CD14-positive monocyte (primary cell): ENCODE results near the gene OPTC. TPM values are rescaled to one million over a fixed set of nuclear protein-coding genes. Genes with fewer than 3 reads are reported as not detected.
A peak's percentile ranks its signal among the peaks of the same experiment; 100 is the strongest.
"Not testable (repeated sequence)": the region's sequence is repeated elsewhere in the genome, so short reads cannot be mapped to it uniquely, and the experiment has no call there.

ENCODE experiments used
- DNase-seq, 3 donors: peaks; one replicate each; pipeline ENCODE4 v3.0.0-alpha.2; 2011 to 2022
- H2AFZ ChIP-seq: 2 replicates; pipeline ENCODE4 v1.6.0; 2012; ENCODE audit warnings: mild to moderate bottlenecking, low read depth, low read length, inconsistent platforms; ENCODE audit not compliant: insufficient read depth, poor library complexity, severe bottlenecking
- H3K27ac ChIP-seq, 2 donors: 1 replicate in 1 of 2; 2 replicates in 1 of 2; pipeline ENCODE4 v1.5.1; 2012 to 2013; ENCODE audit warnings: low read length in 2 of 2, control low read depth in 1 of 2, inconsistent platforms in 1 of 2, low read depth in 1 of 2, mild to moderate bottlenecking in 1 of 2
- H3K27me3 ChIP-seq, 2 donors: one replicate each; pipeline versions ENCODE4 v1.6.0 to v1.6.1; 2011 to 2013; ENCODE audit warnings: low read length in 2 of 2; ENCODE audit not compliant: control insufficient read depth in 2 of 2, insufficient read depth in 2 of 2
- H3K36me3 ChIP-seq, 2 donors: replicated peaks in 1 of 2; 1 replicate in 1 of 2; 2 replicates in 1 of 2; pipeline versions ENCODE4 v1.5.1 to v1.6.1; 2012 to 2013; ENCODE audit warnings: low read length in 2 of 2, control low read depth in 1 of 2, inconsistent platforms in 1 of 2, mild to moderate bottlenecking in 1 of 2; ENCODE audit not compliant: insufficient read depth in 2 of 2, control insufficient read depth in 1 of 2
- H3K4me1 ChIP-seq, 2 donors: 1 replicate in 1 of 2; 2 replicates in 1 of 2; pipeline versions ENCODE4 v1.5.1 to v1.6.1; 2012 to 2013; ENCODE audit warnings: low read length in 2 of 2, control low read depth in 1 of 2, inconsistent platforms in 1 of 2, mild to moderate bottlenecking in 1 of 2, moderate library complexity in 1 of 2; ENCODE audit not compliant: insufficient read depth in 2 of 2, control insufficient read depth in 1 of 2
- H3K4me2 ChIP-seq: replicated peaks from 2 replicates; pipeline ENCODE3; 2012; ENCODE audit warnings: low read length, moderate library complexity, mild to moderate bottlenecking; ENCODE audit not compliant: poor library complexity, severe bottlenecking; ENCODE audit errors: extremely low read depth
- H3K4me3 ChIP-seq, 3 experiments: fragments of 200-600 bp in 1 of 3; sonication (generic) in 1 of 3; replicated peaks in 1 of 3; 1 replicate in 2 of 3; 2 replicates in 1 of 3; pipeline ENCODE4 v1.5.1; 2011 to 2013; ENCODE audit warnings: low read length in 3 of 3, mild to moderate bottlenecking in 3 of 3, control low read depth in 2 of 3, low read depth in 2 of 3, inconsistent platforms in 1 of 3, moderate library complexity in 1 of 3
- H3K79me2 ChIP-seq: 2 replicates; pipeline ENCODE4 v1.6.0; 2012; ENCODE audit warnings: mild to moderate bottlenecking, control low read depth, inconsistent platforms, low read length, moderate library complexity; ENCODE audit not compliant: insufficient read depth
- H3K9ac ChIP-seq: 2 replicates; pipeline ENCODE4 v1.6.0; 2017; ENCODE audit warnings: low read length, mild to moderate bottlenecking; ENCODE audit not compliant: insufficient read depth, poor library complexity, severe bottlenecking
- H3K9me3 ChIP-seq, 2 donors: replicated peaks in 1 of 2; 1 replicate in 1 of 2; 2 replicates in 1 of 2; pipeline versions ENCODE4 v1.5.1 to v1.6.1; 2012 to 2013; ENCODE audit warnings: low read length in 2 of 2, control low read depth in 1 of 2; ENCODE audit not compliant: control insufficient read depth in 1 of 2, insufficient read depth in 1 of 2
- H4K20me1 ChIP-seq: 2 replicates; pipeline ENCODE4 v1.6.0; 2012; ENCODE audit warnings: mild to moderate bottlenecking, low read length, control low read depth, moderate library complexity; ENCODE audit not compliant: insufficient read depth
- H3K27ac Mint-ChIP-seq, 7 donors: one replicate each; pipeline ENCODE4 v1.8.0; 2020; ENCODE audit warnings: mild to moderate bottlenecking in 7 of 7, mixed read lengths in 7 of 7, moderate library complexity in 6 of 7, inconsistent platforms in 2 of 7
- H3K27me3 Mint-ChIP-seq, 3 donors: one replicate each; pipeline ENCODE4 v1.8.0; 2021 to 2022; ENCODE audit warnings: low read depth in 3 of 3, mild to moderate bottlenecking in 3 of 3, mixed read lengths in 3 of 3, moderate library complexity in 3 of 3, inconsistent platforms in 1 of 3
- H3K36me3 Mint-ChIP-seq, 2 donors: one replicate each; pipeline ENCODE4 v1.8.0; 2020; ENCODE audit warnings: mixed read lengths in 2 of 2, inconsistent platforms in 1 of 2, mild to moderate bottlenecking in 1 of 2
- H3K4me1 Mint-ChIP-seq: one replicate; pipeline ENCODE4 v1.8.0; 2020; ENCODE audit warnings: mild to moderate bottlenecking, mixed read lengths
- H3K4me3 Mint-ChIP-seq, 2 donors: one replicate each; pipeline ENCODE4 v1.8.0; 2020; ENCODE audit warnings: mild to moderate bottlenecking in 2 of 2, mixed read lengths in 2 of 2, moderate library complexity in 1 of 2
- H3K9me3 Mint-ChIP-seq, 7 donors: one replicate each; pipeline ENCODE4 v1.8.0; 2020 to 2022; ENCODE audit warnings: mixed read lengths in 7 of 7, mild to moderate bottlenecking in 6 of 7, moderate library complexity in 6 of 7, inconsistent platforms in 2 of 7
- WGBS: methylation state at CpG from one replicate; pipeline ENCODE4 v1.1.5; 2013; ENCODE audit warnings: missing lambda C conversion rate; ENCODE audit not compliant: insufficient coverage; 5-methylcytosine and 5-hydroxymethylcytosine counted together
- intact Hi-C, 2 donors: fragments of 100-400 bp; cut with micrococcal nuclease; formaldehyde crosslinking; loops; one replicate each; pipeline versions ENCODE4 v1.15.0 to v1.15.1; 2023
- polyA plus RNA-seq, 3 donors: library from polyadenylated mRNA; depleted of rRNA in 1 of 3; unstranded in 2 of 3; stranded (reverse) in 1 of 3; fragments of 300-500 nt in 2 of 3; fragments of >200 nt in 1 of 3; fragmentation: Illumina TruSeq in 2 of 3; gene quantifications; 1 replicate in 2 of 3; 2 replicates in 1 of 3; pipeline ENCODE4 v1.2.3, GENCODE V29; 2012 to 2021
- TF ChIP-seq, protein P1 (sequence below): fragments of 200-600 bp; IDR thresholded peaks from one replicate; pipeline ENCODE4 v1.8.0; 2022; ENCODE audit warnings: antibody characterized with exemption, mild to moderate bottlenecking

The OPTC gene
- polyA plus RNA-seq, 3 donors, result not detected

GRCh38 chr1:203465948-203466347, 28.0 kb upstream of the OPTC start:
- DNase-seq, result no peak
- H3K4me1 Mint-ChIP-seq, result peaks cover 8% of the 10 kb centered on the region
- TF ChIP-seq, protein P1, sequence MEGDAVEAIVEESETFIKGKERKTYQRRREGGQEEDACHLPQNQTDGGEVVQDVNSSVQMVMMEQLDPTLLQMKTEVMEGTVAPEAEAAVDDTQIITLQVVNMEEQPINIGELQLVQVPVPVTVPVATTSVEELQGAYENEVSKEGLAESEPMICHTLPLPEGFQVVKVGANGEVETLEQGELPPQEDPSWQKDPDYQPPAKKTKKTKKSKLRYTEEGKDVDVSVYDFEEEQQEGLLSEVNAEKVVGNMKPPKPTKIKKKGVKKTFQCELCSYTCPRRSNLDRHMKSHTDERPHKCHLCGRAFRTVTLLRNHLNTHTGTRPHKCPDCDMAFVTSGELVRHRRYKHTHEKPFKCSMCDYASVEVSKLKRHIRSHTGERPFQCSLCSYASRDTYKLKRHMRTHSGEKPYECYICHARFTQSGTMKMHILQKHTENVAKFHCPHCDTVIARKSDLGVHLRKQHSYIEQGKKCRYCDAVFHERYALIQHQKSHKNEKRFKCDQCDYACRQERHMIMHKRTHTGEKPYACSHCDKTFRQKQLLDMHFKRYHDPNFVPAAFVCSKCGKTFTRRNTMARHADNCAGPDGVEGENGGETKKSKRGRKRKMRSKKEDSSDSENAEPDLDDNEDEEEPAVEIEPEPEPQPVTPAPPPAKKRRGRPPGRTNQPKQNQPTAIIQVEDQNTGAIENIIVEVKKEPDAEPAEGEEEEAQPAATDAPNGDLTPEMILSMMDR, result no peak
- H3K9me3 Mint-ChIP-seq, result no peaks in the 10 kb centered on the region
- no peak overlapping the region for H2AFZ ChIP-seq
- no peaks in the 10 kb centered on the region for H3K79me2 ChIP-seq
- H3K27me3 ChIP-seq, result no peaks in the 10 kb centered on the region
- intact Hi-C loops, result no loop called here
- H4K20me1 ChIP-seq, result no peaks in the 10 kb centered on the region
- H3K27ac ChIP-seq, result no peak overlapping the region
- no peak overlapping the region for H3K9ac ChIP-seq
- no peak overlapping the region for H3K4me3 ChIP-seq
- peaks cover 6 to 17% (median 11%) of the 10 kb centered on the region in 3 donors for H3K27me3 Mint-ChIP-seq
- H3K36me3 ChIP-seq, result no peaks in the 10 kb centered on the region
- H3K4me3 Mint-ChIP-seq, result no peak overlapping the region
- H3K4me1 ChIP-seq, result no peaks in the 10 kb centered on the region
- H3K4me2 ChIP-seq, result no peak overlapping the region
- H3K9me3 ChIP-seq, result no peaks in the 10 kb centered on the region
- no peaks in the 10 kb centered on the region for H3K36me3 Mint-ChIP-seq
- WGBS, result 57% methylated on average over 5 of the region's 7 CpGs
- H3K27ac Mint-ChIP-seq, result peak overlapping the region in 1 of 7 donors; percentile 16

DNA sequence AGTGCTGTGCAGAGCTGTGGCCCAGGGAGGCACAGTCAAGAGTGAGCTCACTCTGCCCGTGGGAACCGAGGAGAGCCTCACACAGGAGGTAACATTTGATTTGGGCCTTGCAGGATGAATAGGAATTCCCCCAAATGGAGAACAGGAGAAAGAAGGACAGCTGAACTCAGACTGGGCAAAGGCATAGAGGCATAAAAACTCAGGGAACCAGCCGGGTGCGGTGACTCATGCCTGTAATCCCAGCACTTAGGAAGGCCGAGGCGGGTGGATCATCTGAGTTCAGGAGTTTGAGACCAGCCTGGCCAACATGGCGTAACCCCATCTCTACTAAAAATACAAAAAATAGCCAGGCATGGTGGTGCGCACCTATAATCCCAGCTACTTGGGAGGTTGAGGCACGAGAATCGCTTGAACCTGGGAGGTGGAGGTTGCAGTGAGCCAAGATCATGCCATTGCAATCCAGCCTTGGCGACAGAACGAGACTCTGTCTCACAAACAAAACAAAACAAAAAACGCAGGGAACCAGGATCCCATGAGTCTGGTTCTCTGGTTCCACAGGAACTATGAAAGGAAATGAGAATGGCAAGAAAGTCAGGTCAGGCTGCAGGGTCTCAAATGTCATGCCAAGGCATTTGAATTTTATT, 26.9 kb upstream of the OPTC start:
- H3K4me1 Mint-ChIP-seq, H3K4me3 ChIP-seq, H3K36me3 ChIP-seq, H3K27me3 ChIP-seq, intact Hi-C loops, H3K9ac ChIP-seq, H3K9me3 ChIP-seq, H3K79me2 ChIP-seq, DNase-seq, H3K36me3 Mint-ChIP-seq, H3K9me3 Mint-ChIP-seq, H3K4me3 Mint-ChIP-seq, H3K27ac ChIP-seq, H3K27ac Mint-ChIP-seq, H2AFZ ChIP-seq, H4K20me1 ChIP-seq, H3K4me2 ChIP-seq, H3K4me1 ChIP-seq: not testable (repeated sequence)
- WGBS, result 97% methylated on average over 5 of the region's 13 CpGs
- peaks cover 3 to 21% (median 12%) of the 10 kb centered on the region in 3 donors for H3K27me3 Mint-ChIP-seq
